GM19372 (cell line): ENCODE measurements around the gene C19orf44.

Source experiments
- ATAC-seq: cut with Tn5 transposase; IDR thresholded peaks from one replicate; pipeline ENCODE4 v1.9.1; 2021; ENCODE audit warnings: mild to moderate bottlenecking, low read depth, moderate library complexity; ENCODE audit not compliant: unreplicated experiment

Gene C19orf44

DNA sequence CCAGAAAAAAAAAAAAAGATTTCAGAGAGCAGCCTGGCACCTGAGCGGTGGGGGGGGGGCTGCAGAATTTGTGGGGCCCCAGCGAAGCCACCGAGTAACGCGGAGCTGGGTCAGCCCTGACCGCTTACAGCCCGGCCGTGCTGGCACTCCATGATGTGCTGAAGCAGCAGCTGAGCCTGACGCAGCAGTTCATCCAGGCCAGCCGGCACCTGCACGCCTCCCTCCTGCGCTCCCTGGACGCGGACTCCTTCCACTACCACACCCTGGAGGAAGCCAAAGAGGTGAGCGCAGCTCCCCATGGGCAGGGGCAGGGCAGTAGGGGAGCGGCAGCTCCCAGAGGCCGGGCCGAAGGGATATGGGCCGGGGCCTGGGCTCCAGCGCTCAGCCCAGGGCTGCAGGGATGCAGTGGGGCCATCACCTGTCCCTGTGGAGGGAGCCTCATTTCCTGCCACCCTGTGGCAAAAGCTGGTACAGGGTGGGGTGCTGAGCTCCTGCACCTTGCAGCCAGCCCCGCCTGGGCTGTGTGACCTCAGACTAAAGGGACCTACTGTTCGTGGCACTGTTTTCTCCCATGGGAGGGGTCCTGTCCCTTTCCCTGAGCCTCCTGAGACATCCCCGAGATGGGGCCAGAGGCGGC, 18.3 kb downstream of the C19orf44 start:
- ATAC-seq: no peak

DNA sequence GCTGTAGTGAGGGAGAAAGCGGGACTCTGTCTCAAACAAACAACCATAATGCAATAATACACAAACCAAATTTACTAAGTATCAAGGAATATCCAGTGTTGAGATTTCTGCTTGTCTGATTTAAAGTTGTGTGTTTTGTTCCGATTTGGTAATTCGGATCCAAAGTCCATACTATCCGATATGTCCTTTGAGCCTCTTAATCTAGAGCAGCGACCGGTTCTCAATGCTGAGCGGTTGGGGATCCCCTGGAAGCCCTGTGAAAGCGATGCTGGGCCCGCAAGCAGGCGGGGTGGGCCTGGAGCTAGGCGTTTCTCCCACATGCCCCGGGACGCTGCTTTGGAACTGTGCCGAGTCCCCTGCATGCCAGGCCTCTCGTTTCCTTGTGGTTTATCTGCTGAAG, 20.2 kb downstream of the C19orf44 start:
- ATAC-seq: no peak

- ATAC-seq: no peak
These were observed 20.9 kb downstream of the C19orf44 start for GRCh38 chr19:16516923-16517610.

DNA sequence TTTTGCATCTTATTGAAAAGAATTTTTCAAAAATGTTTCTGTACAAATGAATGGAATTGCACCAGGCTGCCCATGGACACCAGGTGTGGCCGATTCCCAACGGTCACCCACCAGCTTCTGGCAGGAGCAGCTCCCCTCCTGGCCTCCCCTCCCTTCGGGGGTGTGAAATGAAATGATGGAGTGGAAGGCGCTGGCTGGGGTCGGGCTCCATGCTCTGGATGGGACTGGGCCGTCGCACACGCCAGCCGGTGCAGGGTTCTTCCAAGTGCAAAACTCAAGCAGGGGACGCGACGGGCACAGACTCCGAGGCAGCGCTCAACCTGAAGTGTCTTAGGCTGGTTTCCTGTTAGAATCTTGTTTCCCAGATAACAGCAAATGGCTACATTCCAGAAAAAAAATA, 21.9 kb downstream of the C19orf44 start:
- ATAC-seq: no peak

GRCh38 chr19:16518483-16519229, 22.5 kb downstream of the C19orf44 start:
- no peak for ATAC-seq

DNA sequence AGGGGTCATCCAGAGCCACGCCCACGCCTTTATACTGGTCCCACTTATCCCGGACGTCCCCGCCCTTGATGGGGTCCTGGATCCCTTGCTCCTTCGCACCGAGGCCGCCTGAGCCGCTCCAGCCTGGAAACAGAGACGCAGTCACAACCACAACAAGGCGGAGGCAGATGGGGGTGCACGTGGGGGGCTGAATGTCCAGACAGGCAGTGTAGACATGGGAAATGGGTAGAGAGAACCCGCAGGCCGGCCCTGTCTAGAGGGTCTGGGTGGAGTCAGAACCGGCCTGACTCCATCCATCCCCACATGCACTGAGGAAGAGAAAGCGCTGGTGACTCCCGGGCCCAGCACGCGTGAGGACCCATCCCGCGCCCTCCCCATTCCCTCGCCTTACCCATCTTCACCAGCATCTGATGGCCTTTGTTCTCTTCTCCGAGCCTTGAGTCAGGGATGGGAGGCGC, 23.1 kb downstream of the C19orf44 start:
- ATAC-seq: no peak

- no peak for ATAC-seq
These were observed 24.1 kb downstream of the C19orf44 start for GRCh38 chr19:16520074-16520973.

- ATAC-seq: no peak
These were observed 24.9 kb downstream of the C19orf44 start for GRCh38 chr19:16520986-16521624.

- no peak for ATAC-seq
These were observed 25.6 kb downstream of the C19orf44 start for GRCh38 chr19:16521715-16522289.

DNA sequence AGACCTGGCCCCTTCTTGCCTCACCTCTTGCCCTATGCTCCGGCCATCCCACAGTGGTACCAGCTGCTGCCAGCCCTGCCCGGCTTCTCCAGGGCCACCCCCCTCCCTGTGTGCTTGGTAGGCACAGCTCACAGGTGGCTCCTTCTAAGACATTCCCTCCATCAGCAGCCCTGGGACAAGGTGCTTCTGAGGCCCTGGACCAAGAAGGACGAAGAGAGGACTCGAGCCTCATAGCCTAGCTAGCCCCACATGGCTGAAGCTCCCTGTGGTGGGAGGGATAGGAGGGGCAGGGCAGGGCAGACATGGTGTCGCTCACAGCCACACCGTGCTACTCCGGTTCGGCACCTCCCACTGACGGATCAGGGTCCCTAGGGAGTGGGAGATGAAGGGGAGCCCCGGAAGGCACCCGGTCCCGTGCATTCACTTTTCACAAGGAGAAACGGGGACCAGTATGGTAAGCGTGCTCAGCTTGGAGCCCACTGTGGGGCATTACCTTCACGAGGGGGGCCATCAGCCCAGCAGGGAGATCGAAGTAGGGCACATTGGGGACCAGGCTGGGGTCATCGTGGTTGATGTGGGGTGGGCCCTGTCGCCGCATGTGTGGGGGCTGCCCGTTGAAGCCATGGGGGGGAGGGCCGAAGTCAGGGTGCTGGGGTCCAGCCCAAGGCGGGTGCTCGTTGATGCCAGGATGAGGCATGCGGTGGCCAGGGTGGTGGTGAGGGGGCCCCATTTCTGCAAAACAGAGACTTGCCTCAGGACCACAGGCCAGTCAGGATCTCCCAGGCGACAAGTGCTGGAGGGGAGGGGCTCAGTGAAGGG, 26.6 kb downstream of the C19orf44 start:
- ATAC-seq: no peak

- ATAC-seq: no peak
These were observed 29.0 kb downstream of the C19orf44 start for GRCh38 chr19:16524991-16525734.

DNA sequence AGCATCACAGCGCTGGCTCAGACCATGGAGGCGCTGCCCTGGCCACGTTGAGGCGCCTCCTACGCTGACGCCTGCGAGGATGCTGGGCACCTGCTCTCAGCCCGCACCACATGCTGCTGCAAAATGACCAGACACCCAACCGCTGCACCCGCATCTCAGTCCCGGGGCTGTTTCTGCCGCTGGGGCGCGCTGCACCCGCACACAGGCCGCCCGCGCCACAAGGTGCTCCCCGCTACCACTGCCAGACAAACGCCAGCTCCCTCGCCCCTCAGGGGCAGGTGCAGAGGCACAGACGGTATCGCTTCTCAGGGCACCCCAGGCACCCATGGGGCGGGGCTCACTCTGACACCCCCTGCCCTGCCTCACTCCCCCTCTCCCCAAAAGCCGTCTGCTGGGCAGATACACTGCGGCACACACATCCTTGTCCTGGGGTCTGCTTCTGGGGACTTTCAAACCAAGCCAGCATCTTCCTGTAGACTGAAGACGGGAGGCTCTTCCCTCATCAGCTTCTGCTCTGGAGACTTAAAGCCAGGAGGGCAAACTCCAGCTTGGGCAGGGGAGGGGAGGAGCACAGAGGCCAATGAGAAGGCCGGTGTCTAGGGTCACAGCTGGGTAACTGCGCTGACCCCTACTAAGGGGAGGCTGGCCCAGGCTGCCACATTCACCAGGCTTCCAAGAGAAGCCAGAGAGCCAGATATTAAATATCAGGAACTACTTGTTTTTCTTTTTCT, 29.7 kb downstream of the C19orf44 start:
- ATAC-seq: no peak

DNA sequence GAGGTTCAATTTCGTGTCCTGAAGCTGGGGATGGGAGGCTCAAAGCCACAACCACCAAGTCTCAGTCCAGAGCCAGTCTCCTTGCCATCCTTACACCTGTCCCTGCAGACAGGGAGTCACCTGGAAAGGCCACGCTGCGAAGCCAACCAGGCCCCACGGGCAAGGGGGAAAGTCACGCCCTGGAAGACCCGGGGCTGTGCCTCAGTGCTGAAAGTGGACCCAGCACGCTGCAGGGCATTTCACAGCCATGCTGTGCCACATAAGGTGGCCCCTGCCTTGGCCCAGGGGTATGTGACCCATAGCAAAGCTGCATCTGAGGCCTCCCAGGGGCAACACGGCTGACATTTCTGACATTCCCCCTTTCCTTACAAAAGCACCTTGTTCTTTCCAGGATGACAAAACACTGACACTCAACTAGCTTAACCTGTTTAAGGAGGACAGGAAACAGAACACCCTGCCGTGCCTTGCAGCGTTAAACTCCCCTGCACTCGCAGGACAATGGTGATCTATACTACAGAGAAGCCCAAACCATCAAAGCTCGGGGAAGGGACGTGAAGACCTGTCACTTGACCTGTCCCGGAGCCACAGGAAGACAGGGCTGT, 31.2 kb downstream of the C19orf44 start:
- ATAC-seq: no peak

DNA sequence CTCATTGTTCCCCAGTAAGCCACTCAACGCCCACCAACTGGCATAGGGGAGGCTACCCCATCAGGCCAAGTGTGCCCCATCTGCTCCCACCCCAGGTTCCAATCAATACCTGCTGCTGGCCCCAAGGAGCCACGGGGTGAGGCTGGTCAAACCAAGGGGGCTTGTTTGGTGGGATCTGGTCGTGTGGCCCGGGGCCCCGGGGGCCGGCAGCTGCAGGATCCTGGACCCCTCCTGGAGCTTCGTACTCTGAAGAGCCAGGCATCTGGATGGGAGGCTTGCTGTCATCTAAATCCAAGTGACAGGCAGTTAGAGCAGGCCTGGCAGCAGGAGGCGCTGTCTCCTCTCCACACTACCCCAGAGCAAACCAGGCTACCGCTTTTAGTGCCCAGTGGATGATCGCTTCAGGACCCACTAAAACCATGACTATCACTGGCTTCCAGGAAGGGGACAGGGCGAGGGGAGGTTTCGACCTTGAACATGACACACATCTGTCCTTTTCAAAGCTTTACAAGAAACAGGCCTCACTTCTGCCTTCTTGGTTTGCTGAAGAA, 31.9 kb downstream of the C19orf44 start:
- ATAC-seq: no peak

DNA sequence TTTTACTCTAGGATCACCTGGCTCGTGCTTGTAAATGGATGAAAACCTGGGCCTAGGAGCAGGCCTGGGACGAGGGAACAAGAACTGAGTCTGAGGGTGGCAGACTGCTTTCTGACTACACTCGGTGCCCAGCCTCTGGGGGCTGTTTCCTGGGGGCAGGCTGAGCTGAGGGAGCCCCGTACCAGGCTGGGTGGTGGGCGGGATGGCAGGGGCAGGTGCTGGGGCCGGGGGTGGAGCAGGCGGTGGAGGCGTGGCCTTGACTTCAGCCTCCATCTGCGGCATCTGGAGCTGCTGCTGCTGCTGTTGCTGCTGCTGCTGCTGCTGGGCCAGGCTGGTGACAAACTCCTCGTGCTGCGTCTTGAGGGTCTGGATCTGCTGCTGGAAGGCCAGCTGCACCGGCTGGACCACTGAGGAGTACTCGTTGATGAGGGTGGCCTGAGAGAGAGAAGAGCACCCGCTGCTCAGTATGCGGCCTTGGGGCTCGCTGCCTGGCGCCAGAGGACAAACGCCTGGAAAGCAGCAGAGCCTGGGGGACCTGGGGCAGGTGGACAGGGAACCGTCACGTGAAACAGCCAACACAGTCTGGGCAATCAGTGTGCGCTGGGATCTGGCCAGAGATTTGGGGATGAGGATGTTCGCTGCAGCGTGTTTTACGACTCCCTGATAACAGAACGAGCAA, 33.4 kb downstream of the C19orf44 start:
- no peak for ATAC-seq
